ENCODE data around the gene MAP3K13.
A peak's percentile ranks its signal among the peaks of the same experiment; 100 is the strongest.
"Not testable (repeated sequence)": the region's sequence is repeated elsewhere in the genome, so short reads cannot be mapped to it uniquely, and the experiment has no call there.

Gene MAP3K13

DNA sequence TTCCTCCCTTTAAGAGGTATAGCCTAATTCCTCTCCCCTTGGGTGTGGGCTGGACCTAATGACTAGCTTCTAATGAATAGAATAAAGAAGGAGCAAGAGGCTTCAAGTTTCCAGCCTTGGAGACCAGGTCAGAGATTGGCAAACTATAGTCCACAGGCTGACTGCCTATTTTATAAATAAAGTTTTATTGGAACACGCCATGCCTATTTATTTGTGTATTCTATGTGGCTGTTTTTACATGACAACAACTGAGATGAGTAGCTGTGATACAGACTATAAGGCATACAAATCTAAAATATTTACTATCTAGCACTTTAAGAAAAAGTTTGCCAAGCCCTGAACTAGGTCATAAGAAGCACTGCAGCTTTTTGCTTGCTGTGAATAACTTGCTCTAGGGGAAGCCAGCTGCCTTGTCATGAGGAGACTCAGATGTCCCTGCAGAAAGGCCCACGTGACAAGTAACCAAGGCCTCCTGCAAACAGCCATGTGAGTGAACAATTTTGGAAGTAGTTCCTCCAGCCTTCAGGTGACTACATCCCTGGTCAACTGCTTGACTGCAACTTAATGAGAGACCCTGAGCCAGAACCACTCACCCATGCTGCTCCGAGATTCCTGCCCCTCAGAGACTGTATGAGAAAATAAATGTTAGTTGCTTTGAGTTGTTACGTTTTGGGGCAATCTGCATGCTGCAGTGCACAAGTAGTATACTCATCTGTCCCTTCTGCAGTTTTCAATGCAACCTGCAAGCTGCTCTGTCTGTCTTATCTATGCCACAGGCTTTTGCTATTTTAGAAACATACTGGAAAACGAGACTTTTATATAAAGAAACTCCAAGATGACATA, 21.1 kb upstream of the MAP3K13 start:
- DNase-seq (ENCODE audit: low read depth): no peak

DNA sequence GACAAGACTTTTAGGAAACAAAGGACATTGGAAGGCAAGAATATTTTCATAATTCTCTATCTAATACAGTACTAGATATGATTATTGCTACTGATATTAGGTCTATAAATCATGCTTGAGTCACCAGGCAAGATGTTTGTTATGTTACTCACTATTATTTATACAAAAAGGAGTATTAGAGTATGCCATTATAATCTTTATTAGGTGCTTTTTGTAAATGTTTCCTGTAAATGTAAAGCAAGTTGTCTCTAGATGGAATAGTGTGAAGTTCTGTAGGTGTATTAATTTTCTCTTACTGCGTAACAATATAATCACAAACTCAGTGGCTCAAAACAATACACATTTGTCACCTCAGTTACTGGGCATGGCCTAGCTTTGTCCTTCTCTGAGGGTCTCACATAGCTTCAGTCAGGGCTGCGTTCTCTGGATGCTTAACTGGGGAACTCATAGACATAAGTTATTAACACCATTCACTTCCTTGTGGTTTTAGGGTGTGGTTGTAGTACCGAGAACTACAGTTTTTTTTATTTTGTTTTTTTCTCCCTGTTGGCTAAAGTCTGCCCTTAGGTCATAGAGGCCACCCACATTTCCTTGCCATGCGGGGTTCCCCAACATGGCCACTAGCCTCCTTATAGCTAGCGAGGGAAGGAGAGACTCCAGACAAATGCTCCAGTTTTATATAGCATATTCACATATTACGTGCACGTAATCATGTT, 20.3 kb upstream of the MAP3K13 start:
- DNase-seq (ENCODE audit: low read depth): no peak

DNA sequence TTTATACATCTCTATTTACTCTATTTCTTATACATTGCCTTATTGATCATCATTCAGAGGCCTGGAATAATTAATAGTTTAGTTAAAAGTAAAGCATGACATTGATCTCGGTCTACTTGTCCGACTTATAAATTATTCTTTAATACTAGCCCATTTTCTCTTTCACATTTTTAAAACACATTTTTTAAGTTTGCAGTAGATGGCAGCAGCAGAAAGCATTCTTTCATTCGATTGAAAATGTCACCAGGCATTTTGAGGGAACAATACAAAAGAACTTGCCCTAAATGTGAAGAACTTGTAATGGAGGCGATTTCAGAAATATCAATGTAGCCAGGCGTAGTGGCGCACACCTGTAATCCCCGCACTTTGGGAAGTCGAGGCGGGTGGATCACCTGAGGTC, 15.5 kb upstream of the MAP3K13 start:
- DNase-seq (ENCODE audit: low read depth): no peak

DNA sequence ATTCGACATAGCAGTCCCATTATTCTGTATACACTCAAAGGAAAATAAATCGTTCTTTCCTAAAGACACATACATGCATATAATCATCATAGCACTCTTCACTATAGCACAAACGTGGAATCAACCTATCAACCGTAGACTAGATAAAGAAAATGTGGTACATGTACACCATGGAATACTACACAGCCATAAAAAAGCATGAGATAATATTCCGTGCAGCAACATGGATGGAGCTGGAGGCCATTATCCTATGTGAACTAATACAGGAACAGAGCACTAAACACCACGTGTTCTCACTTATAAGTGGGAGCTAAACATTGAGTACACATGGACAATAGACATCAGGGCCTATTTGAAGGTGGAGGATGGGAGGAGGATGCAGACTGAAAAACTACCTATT, 12.1 kb upstream of the MAP3K13 start:
- no peak for DNase-seq (ENCODE audit: low read depth)

DNA sequence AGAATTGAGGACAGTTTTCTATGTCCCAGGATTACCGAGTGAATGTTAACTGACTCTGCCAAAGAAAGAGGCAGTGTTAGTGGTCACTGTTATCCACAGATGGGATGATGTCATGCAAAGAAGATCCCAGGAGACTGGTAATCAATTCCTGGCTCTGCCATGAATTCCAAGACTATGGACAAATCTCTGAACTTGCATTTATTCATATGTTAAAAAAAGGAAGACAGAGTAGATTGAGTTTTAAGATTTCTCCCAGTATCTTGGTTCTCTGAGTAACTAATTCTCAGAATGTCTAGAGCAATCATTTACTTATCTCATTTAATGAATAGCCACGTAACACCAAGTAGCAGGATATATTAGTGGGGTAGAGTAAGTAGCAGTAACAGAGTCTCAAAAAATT, 11.5 kb upstream of the MAP3K13 start:
- peak; percentile 23 for DNase-seq (ENCODE audit: low read depth)

DNA sequence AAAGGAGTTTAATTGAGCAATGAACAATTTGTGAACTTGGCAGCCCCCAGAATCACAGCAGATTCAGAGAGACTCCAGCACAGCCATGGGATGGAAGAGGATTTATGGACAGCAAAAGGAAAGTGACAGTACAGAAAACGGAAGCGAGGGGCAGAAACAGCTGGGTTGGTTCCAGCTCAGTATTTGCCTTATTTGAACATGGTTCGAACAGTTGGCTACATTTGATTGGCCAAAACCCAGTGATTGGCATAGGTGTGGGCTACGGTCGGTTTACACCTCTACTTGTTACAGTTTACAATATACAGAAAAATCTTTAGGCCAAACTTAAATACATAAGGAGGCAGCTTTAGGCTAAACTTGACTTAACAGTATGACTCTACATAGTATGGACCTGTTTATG, 9.7 kb upstream of the MAP3K13 start:
- DNase-seq (ENCODE audit: low read depth): no peak

DNA sequence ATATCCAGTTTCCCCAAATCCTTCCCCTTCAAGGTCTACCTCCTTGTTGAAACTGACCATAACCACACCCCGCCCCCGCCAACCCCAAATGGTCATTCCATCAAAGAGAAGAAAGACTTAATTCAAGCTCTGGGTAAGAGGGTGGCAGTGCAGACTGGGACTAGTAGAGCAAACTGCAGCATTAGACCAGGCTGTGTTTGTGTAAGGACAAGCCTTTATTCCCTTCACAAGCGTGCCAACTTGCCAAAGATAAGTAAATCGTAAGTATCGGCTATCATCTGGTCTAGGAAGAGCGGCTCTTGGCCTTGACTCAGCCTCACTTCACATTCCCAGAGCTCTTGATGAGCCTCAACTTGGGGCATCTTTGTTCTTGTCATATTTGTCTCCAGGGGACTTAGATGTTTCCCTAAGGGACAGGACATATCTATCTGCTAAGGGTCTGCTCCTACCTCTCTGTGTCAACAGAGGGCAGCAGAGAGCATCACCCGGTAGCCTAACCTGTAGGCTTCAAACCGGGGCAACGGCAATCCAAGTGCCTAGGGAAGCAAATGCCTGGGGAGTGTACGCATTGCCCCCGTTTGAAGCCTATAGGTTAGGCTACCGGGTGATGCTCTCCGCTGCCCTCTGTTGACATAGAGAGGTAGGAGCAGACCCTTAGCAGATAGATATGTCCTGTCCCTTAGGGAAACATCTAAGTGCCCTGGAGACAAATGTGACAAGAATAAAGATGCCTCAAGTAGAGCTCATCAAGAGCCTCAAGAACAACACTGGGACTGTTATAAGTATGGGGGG, 8.9 kb upstream of the MAP3K13 start:
- peak; percentile 11 for DNase-seq (ENCODE audit: low read depth)

DNA sequence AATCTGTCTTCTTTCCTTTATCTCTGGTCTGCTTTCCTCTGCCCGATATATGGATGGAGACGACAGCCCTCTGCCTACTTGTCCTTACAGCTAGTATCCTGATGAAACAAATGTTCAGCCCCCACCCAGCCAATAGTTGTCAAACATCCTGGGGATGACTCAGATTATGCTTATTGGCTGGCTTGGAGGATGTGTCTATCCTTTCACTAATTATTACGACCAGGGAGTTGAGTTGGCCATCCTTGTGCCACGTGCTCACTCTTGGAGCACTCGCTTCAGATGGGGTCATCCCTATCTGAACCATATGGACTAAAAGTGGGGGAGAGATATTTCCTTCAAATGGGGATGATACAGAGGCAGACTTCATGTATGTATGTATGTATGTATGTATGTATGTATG, 6.4 kb upstream of the MAP3K13 start:
- DNase-seq (ENCODE audit: low read depth): no peak

DNA sequence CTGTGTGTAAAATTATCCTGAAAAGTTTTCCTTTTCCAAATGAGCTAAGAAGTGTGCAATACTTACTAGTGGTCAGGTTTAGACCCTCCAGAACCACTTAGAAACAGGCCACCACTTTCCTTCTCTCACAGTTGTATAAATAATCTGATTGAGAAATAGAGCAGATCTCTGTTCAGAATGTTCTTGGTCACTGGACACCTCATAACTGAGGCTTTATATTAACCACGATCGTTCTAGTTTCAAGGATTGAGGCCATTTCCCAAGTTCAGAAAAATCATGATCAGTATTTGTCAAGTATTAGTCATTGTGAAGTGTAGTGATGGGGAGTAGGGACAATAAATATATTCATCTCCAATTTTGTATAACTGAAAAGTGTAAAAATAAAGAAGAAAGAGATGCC, 1.0 kb upstream of the MAP3K13 start:
- peak; percentile 51 for DNase-seq (ENCODE audit: low read depth)

DNA sequence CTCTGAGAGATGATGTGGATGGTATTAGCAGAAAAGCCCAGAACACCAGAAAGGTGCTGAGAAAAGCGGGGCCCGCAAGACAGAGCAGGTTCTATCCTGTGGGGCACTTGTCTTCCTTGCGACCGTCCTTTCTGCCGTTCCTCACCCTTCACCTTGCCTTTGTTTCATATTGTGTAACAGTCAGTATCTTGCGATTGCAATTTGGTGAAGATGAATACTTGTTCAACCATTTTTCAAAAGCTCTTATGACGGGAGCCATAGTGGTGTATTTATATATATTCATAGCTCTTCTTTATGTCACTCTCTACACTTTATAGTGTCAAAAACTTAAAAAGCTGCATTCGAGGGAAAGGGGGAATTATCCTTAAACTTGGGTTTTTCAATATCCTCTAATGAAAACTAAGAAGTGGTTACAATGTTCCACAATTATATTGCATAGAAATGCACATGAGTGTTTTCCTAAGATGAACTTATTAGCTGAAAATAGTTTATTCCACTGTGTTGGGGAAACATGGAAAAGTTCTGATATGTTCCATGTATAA, 797 bp downstream of the MAP3K13 start:
- no peak for DNase-seq (ENCODE audit: low read depth)

DNA sequence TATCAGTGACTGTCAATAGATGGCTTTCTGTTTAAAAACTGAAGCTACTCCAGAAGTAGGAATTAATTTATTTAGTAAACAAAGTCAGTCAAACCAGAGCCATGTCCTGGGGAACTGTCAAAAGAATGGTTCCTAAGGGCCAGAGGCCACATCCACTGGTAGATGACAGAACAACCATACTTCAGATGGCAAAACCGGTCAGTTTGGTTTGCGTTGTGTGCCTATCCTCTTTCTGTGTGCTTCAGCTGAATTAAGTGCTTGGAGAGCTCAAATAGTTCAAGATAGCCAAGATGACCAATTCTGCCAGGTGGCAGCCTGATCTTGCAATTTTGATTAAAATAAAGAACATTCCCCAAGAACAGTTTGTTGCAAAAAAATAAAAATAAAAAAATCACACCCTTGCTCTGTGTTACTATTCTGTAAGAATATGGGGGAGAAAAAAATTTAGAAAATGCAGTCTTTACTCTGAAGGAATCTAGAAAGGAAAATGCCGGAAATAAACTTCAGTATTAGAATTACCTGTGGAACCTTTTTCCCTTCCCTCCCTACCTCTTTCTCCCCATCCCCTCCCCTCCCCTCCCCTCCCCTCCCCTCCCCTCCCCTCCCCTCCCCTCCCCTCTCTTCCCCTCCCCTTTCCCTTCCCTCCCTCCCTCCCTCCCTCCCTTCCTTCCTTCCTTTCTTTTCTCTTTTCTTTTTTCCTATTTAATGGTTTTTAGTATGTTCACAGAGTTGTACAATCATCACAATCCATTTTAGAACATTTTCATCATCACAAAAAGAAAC, 2.5 kb downstream of the MAP3K13 start:
- no peak for DNase-seq (ENCODE audit: low read depth)

DNA sequence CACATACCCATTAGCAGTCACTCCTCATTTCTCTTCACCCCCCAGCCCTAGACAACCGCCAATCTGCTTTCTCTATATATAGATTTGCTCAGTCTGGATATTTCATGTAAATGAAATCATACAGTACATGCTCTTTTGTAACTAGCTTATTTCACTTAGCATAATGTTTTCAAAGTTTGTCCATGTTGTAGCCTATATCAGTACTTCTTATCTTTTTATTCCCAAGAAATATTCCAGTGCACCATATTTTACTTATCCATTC, 3.1 kb downstream of the MAP3K13 start:
- no peak for DNase-seq (ENCODE audit: low read depth)

DNA sequence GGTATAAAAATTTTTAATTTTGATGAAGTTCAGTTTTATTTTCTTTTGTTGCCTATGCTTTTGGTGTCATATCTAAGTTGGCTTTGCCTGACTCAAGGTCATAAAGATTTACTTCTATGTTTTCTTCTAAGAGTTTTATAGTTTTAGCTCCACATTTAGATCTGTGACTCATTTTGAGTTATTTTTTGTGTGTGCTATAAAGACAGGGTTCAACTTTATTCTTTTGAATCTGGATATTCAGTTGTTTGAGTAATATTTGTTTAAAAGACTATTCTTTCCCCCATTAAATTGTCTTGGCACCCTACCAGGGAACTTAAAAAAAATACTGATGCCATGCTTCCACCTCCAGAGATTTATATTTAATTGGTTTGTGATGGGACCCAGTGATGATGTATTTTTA, 4.0 kb downstream of the MAP3K13 start:
- DNase-seq (ENCODE audit: low read depth): no peak

DNA sequence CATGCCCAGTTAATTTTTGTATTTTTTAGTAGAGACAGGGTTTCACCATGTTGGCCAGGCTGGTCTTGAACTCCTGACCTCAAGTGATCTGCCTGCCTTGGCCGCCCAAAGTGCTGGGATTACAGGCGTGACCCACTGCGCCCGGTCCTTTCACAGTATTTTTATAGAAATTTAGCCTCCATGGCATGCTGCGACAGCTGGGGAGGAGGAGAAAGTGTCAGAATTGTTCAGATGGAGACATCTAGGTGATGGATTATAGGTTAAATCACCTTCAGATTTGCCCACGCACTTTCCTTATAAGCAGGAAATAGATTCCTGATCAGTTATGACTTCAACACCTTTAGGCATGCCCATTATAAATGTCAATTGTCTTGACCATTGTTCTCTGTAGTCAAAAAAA, 7.4 kb downstream of the MAP3K13 start:
- not testable (repeated sequence) for DNase-seq (ENCODE audit: low read depth)

DNA sequence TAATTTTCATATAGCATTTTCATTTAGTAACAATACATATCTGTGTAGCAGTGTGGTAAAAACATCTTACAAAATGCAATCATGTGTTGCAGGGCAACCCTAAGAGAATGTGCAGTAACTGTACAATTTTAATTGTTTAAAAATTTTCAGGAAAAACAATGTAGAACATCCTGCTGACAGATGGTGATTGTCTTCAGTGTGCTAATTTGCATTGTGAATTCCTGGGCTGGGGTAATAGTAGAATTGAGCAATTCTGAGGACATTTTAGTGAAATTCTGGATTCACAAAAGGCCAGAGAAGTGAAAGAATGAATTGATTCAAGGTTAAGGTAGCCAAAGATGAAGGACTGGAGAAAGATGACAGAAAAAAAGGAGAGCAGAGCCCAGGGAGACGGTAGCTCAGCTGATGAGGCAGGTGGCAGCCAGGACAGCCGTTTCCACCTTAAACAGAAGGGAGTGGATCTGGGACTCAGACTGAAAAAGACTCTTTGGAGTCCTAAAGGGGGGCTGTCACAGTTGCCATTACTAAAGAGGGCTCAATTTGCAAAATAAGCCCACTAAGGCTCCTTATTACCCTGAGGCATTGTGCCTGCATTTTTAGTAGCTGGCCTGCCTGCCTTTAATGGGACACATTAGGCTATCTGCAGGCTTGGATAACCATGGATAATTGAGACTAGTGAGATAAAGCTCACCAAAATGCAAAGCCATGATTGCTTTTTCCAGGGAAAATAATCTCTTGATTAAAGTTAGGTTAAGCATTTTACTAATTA, 8.6 kb downstream of the MAP3K13 start:
- no peak for DNase-seq (ENCODE audit: low read depth)

DNA sequence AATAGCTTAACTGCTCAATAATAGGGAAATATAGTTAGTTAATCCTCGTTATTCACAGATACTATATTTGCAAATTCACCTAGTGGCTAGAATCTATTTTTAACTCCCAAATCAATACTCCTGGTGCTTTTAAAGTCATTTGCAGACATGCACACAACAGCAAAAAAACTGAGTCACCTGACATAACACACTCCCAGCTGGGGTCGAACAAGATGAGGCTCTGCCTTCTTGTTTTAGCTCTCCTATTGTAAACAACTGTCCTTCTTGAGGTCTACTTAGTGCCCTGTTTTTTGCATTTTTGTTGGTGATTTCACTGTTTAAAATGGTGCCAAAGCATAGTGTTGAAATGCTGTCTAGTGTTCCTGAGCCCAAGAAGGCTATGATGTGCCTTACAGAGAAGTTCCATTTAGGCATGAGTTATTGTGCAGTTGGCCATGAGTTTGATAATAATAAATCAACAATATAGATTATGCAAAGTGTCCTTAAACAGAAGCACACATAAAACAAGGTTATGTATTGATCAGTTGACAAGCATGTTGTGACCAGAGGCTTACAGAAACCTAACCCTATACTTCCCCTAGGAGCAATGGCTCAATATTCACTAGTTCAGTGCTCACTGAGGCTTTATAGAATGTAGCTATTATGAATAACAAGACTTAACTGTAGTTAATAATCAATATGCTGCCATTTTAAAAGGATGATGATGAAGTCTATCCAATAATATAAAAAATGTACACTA, 18.6 kb downstream of the MAP3K13 start:
- no peak for DNase-seq (ENCODE audit: low read depth)

DNA sequence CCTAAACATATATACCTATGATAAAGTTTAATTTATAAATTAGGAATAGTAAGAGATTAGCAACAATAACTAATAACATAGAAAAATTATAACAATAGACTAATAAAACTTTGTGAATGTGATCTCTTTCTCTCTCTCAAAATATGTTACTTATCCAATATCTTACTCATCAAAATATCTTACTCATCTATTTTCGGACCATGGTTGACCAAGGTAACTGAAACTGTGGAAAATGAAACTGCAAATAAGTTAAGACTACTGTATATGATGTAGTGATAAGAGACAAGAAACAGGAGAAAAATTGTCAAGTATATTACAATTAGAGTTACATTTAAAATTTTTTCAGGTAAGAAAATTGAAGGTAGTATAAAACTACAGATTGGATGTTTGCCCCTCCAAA, 19.2 kb downstream of the MAP3K13 start:
- DNase-seq (ENCODE audit: low read depth): no peak

DNA sequence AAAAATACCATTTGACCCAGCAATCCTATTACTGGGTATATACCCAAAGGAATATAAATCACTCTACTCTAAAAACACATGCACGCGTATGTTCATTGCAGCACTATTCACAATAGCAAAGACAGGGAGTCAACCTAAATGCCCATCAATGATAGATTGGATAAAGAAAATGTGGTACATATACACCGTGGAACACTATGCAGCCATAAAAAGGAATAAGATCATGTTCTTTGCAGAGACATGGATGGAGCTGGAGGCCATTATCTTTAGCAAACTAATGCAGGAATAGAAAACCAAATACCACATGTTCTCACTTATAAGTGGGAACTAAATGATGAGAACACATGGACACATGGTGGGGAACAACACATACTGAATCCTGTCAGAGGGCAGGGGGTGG, 23.6 kb downstream of the MAP3K13 start:
- not testable (repeated sequence) for DNase-seq (ENCODE audit: low read depth)

DNA sequence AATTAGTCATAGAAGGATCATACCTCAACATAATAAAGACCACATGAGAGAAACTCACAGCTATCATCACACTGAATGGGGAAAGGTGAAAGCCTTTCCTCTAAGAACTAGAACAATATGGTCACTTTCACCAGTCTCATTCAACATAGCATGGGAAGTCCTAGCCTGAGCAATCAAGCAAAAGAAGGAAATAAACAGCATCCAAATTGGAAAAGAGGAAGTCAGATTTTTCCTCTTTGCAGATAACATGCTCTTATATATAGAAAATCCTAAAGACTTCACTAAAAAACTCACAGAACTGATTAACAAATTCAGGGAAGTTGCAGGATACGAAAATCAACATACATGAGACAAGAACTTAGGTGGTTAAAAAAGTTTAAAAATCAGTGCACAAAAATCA, 24.7 kb downstream of the MAP3K13 start:
- no peak for DNase-seq (ENCODE audit: low read depth)

DNA sequence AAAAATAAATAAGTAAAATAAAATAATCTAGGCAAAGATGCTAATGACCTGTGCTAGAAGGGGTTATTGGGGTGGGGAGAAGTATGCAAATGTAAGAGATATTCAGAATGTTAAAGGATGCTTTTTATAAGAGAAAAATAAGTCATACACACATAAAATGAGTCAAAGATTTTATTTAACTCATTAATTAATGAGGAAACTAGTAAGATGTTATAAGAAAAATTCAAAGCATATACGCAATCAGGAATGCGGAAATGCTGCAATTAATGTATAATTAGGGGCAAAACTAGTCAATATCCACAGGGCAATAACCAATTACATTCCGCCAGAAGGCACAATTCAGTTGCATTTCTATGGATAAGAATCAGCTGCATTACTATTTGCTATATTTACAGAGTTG, 30.1 kb downstream of the MAP3K13 start:
- DNase-seq (ENCODE audit: low read depth): no peak

DNA sequence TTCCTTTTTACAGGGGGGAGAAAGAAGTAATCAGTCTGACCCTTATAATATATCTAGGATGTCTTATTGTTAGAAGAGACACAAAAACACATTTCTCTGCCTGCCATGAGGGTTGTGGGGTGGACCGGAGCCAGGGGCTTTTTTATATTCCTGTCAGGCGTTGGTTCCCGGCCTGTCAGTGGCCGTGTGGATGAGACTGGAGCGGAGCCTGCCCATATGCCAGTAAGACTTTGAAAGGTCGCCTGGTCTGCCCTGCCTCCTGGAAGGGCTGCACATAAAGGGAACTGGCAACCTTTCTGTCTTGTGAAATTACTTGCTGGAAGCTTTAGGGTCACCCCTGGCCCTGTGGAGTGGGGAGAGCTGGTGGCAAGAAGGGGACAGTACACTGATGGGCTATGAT, 34.7 kb downstream of the MAP3K13 start:
- no peak for DNase-seq (ENCODE audit: low read depth)
